ENCODE results near the gene ELK4.

DNA sequence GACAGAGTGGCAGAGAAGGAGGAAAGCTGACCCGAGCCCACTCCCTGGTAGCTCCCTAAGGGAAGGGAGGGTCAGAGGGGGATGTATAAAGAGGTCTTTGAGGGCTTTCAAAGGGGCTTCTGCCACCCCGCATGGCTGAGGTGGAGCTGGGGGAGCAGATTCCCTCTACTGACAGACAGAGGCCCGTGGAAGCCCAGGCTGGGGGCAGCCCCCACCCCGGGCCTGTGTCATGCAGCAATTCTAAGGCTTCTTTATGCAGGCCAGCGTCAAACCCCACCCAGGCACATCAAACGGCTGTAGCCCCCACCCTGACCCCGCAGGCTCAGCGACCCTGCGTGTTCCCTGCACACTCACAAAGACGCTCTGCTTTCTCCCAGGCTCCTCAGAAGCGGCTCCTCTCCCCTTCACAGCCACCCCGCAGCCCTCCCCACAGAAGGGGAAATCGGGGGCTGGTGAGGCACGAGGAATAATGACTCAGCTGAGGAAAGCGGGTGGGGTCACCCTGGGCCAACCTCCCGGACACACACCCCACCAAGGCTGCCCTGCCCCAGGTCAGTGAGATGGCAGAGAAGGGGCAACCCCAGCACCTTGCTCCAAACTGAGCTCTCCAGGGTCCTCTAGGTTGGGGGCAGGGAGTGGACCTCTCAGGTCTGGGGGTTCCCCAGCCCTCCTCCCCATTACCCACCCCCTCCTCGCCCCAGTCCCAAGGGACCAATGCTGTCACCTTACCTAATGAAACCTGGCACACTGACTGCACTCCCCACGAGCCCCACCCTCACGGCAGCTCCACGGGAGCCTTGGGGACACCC, 37.7 kb upstream of the ELK4 start:
- TF ChIP-seq MYC (IDR thresholded peaks at IDR 0.05; ENCODE audit: low read depth, low read length) (no peak), EZH2 (IDR thresholded peaks at IDR 0.05; ENCODE audit: borderline replicate concordance, low read depth, low read length, severe bottlenecking) (no peak), POLR2AphosphoS5 (IDR thresholded peaks at IDR 0.05; ENCODE audit: insufficient read depth, low read depth, low read length) (no peak), FOS (IDR thresholded peaks at IDR 0.05; ENCODE audit: borderline replicate concordance, insufficient read depth, low read length) (peak; percentile 35), GATA2 (IDR thresholded peaks at IDR 0.05; ENCODE audit: insufficient read depth, insufficient read length, low read depth, low read length) (no peak)
- TF ChIP-seq, protein P1, sequence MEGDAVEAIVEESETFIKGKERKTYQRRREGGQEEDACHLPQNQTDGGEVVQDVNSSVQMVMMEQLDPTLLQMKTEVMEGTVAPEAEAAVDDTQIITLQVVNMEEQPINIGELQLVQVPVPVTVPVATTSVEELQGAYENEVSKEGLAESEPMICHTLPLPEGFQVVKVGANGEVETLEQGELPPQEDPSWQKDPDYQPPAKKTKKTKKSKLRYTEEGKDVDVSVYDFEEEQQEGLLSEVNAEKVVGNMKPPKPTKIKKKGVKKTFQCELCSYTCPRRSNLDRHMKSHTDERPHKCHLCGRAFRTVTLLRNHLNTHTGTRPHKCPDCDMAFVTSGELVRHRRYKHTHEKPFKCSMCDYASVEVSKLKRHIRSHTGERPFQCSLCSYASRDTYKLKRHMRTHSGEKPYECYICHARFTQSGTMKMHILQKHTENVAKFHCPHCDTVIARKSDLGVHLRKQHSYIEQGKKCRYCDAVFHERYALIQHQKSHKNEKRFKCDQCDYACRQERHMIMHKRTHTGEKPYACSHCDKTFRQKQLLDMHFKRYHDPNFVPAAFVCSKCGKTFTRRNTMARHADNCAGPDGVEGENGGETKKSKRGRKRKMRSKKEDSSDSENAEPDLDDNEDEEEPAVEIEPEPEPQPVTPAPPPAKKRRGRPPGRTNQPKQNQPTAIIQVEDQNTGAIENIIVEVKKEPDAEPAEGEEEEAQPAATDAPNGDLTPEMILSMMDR (IDR thresholded peaks at IDR 0.05; ENCODE audit: extremely low read depth in 1 of 2, insufficient read depth in 1 of 2, low read depth in 1 of 2, low read length in 2 of 2), result no peak
